HG03097 (cell line): ENCODE measurements around the gene COL4A3.

Experiments used
- ATAC-seq: cut with Tn5 transposase; IDR thresholded peaks from one replicate; pipeline ENCODE4 v1.9.1; 2021; ENCODE audit not compliant: unreplicated experiment, low FRiP score

The COL4A3 gene

GRCh38 chr2:227285741-227286236, 121.4 kb downstream of the COL4A3 start:
- ATAC-seq = no peak

- no peak for ATAC-seq
Measured at GRCh38 chr2:227287771-227288170, 123.3 kb downstream of the COL4A3 start.

- ATAC-seq = no peak
Measured at GRCh38 chr2:227292314-227292713, 127.9 kb downstream of the COL4A3 start.

- no peak for ATAC-seq
Measured at GRCh38 chr2:227293531-227293930, 129.1 kb downstream of the COL4A3 start.

DNA sequence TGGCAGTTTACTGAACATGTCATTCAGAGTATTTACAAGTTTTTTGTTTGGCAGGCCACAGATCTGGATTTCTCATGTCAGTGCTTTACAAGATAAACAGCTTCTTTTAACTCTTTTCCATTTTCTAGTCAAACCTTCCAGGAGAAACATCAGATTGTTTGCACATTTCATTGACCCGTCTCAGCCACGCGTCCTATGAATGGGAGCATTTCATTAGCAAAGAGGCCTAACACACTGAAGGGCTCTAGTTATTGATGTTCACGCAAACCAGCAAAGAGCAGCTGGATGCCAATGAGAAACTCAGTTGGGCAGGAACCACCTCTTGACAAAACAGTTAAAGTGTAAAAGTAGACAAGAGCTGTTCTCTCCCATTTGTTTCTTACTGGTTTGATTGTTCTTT, 131.4 kb downstream of the COL4A3 start:
- ATAC-seq = no peak

- no peak for ATAC-seq
Measured at GRCh38 chr2:227296671-227297405, 132.4 kb downstream of the COL4A3 start.

DNA sequence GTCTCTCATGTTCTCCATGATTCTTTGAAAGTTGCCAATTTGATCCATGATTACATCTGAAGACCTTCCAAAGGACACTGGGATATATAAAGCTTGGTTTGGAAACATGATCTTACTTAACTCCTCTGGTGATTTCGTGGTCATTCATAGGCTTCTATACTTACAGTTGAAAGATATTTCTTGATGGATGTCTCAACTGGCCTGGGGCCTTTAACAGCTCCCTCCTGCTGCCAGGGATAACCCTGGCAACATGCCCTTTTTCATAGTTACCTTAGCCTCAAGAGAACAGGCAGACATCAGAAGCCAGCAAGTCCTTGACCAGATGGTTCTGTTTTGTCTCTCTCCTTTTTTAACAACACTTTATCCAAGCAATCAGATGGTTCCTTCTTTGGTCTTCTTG, 137.1 kb downstream of the COL4A3 start:
- ATAC-seq = no peak

GRCh38 chr2:227308784-227309183, 144.4 kb downstream of the COL4A3 start:
- ATAC-seq = no peak

GRCh38 chr2:227310756-227311110, 146.3 kb downstream of the COL4A3 start:
- ATAC-seq = no peak

GRCh38 chr2:227311861-227312506, 147.6 kb downstream of the COL4A3 start:
- ATAC-seq = no peak

GRCh38 chr2:227312579-227312978, 148.2 kb downstream of the COL4A3 start:
- no peak for ATAC-seq

DNA sequence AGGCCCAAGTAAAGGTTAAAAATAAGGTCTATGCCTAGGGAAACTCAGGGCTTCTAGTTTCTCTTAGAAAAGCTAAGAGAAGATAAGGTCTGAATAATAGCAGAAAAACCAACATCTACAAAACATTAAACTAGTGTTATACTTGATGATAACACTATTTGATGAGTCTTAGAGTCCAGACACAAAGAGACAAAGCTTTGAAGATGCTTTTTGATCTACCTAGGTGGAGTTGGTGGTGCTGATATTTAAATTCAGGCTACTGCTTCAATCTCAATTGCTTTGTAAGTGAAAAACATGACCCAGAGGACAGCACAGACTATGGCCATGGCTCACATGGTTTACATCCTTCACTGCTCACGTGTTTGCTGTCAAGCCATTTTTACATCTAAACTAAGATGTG, 148.9 kb downstream of the COL4A3 start:
- no peak for ATAC-seq

DNA sequence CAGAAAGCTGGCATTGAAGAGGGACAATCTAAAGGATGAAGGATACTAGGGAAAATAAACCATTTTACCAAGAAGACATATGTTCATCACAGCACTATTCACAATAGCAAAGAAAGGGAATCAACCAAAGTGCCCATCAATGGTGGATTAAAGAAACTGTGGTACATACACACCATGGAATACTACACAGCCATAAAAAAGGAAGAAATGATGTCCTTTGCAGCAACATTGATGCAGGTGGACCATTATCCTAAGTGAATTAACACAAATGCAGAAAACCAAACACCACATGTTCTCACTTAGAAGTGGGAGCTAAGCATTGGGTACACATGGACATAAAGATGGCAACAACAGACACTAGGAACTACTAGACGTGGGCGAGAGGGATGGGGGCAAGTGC, 153.4 kb downstream of the COL4A3 start:
- ATAC-seq = no peak

- no peak for ATAC-seq
Measured at GRCh38 chr2:227320305-227321094, 156.1 kb downstream of the COL4A3 start.

- no peak for ATAC-seq
Measured at GRCh38 chr2:227322530-227323205, 158.2 kb downstream of the COL4A3 start.

GRCh38 chr2:227323818-227324217, 159.4 kb downstream of the COL4A3 start:
- ATAC-seq = no peak

- ATAC-seq = peak; percentile 17
Measured at GRCh38 chr2:227324642-227324994, 160.2 kb downstream of the COL4A3 start.

DNA sequence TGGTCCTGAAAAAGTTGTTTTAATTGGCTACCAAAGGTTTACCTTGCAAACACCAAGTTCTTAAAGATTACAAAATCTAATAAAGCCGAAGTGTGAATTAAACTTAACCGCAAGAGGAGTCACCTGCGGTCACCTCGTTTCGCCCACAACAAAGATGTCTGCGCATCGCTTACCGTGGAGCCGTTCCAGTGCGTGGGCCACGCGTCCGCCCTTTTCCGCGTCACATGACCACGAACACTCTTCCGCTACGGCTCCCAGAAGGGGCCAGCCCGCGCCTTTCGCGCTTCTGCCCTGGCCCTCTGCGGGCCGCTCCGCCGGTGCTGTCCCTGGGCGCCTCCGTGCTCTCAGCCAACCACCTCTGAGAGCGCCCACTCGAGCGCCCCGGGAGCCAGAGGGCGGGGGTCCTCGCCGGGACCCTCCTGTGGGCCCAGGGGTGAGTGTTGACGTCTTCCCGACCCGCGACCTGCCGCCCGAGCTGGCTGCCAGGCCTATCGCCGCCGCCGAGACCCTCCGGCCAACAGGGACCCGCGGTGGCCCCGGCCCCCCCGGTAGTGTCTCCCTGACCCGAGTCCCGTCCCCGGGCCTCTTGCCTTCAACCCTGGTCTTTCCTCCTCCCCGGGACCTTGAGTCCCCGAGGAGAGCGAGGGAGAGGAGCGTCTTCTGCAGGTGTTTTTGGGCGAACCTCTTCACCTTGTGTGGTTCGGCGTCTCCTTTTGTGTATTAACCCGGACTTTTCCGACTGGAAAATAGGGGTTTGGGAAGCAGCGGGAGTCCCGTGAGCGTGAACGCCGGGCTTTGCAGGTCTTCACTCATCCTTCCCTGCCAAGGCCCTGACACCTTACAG, 160.8 kb downstream of the COL4A3 start, which contains the start of gene MFF:
Gene MFF (plus strand): TSS at position 257 of the 844 bp plus-strand sequence. CDS start 5,415 bp downstream, outside the sequence.
- peak; percentile 99 for ATAC-seq

GRCh38 chr2:227325839-227326195, 161.4 kb downstream of the COL4A3 start:
- ATAC-seq = peak; percentile 6

DNA sequence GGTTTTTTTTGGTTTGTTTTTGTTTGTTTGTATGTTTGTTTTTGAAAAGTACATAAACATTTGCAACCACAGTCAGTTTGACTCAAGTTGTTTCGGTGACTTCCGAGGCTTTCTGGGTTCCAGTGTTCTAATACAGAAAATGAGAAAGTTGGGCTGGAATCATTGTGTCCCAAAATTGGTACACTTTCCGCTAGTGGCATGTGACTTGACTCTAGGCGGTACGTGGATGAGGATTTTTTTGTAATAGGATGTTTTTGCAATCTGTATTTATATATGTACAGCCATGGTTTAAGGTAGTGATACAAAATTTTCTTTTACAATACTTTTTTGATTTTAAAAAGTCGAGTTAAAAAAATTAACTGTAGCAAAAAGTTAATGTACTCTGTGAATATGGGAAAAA, 162.4 kb downstream of the COL4A3 start:
- ATAC-seq = no peak
